Measurements from ENCODE around the gene CELA3B. TPM values are rescaled to one million over a fixed set of nuclear protein-coding genes. Genes with fewer than 3 reads are reported as not detected.
A peak's percentile ranks its signal among the peaks of the same experiment; 100 is the strongest.

CELA3B gene
- total and polyA plus RNA-seq, 2 of the 13 experiments (the other 11 are each of a cell fraction or from before 2014, with no cell fraction given), result 0.34 TPM; not detected in 1

DNA sequence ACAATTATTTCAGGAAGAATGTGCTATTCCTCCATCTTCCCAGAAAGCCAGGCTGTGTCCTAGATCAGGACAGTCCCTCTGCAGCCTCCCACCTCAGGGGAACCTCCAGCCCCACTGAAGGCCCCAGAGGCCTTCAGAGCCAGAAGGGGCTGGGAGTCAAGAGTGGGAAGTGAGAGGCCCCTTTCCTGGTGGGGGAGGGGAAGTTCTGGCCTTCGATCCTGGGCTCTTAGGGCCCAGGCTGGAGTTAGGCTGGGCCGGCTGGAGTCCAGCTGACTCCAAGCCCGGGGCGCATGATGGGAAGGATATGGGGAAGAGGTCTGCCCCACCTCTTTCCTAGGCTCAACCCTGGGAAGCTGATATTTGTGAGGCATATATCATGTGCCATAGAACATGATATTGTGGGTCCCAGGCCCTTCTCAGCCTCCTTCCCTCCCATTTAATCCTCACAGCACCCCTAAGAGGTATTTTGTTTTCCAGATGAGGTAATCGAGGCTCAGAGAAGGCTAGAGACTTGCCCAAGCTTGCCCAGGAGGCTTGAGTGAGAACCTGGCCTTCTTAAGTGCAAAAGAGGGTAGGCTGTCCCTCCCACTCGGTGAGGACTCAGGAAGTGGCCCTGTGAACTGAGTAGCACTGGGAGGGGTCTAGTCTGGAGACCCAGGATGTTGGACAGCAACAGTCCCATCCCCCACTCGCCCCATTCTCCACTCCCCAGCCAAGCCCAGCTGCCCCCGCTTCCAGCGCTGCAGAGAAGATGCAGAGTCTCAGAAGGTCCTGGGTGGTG, 21.1 kb upstream of the CELA3B start:
- DNase-seq (ENCODE audit: low spot score) (no peak), FAIRE-seq (no peak), ATAC-seq (peak; percentile 34)
- H3K4me1 ChIP-seq (ENCODE audit: insufficient read depth, low read length), result peaks cover 46% of the 10 kb centered on the region
- in situ Hi-C loops (cut with HindIII; ENCODE audit: extremely low pct_ligation_motif_present, low pct_unique_long_range_greater_than_20kb) (loop anchor here (5.0 kb wide), 1 partner anchor 43 kb away; no protein-coding TSS in a partner anchor), intact Hi-C loops (cut with micrococcal nuclease; ENCODE audit: unreplicated experiment) (no loop called here)
- H3K9me3 ChIP-seq (ENCODE audit: low read length), result no peaks in the 10 kb centered on the region
- H2AFZ ChIP-seq (ENCODE audit: low read length), result no peak overlapping the region
- H3K36me3 ChIP-seq (replicated peaks in 1 of 2; ENCODE audit: control insufficient read depth in 1 of 2, insufficient read depth in 2 of 2, low read length in 2 of 2), result no peaks in the 10 kb centered on the region
- H3K79me2 ChIP-seq (ENCODE audit: insufficient read depth, low read length), result no peaks in the 10 kb centered on the region
- peak overlapping the region; percentile 85 for H3K4me2 ChIP-seq (ENCODE audit: low read depth, low read length)
- POLR2A ChIA-PET, result interaction anchor here (0.6 to 1.2 kb wide), 3 partner anchors 34 to 286 kb away, joined by 3 to 6 read pairs (median 3); no protein-coding TSS in a partner anchor
- peaks cover 2 to 28% of the 10 kb centered on the region in 2 experiments; a peak in 4 of 5 replicates for H3K27me3 ChIP-seq (ENCODE audit: control insufficient read depth in 1 of 2, insufficient read depth in 2 of 2, low read length in 2 of 2)
- no peaks in the 10 kb centered on the region for H4K20me1 ChIP-seq (ENCODE audit: insufficient read depth, low read length)
- CTCF ChIA-PET (ENCODE audit: low intra/inter-chr PET ratio, low total read pairs), result no interaction called here
- H3K4me3 ChIP-seq (replicated peaks in 1 of 3; ENCODE audit: insufficient read depth in 1 of 3, low read depth in 2 of 3, low read length in 3 of 3), result peak overlapping the region in 1 of 3 experiments; percentile 51; a peak in 1 of 6 replicates
- 5% methylated on average over 4 of the region's 9 CpGs for WGBS (ENCODE audit: low lambda C conversion rate)
- H3K27ac ChIP-seq (ENCODE audit: extremely low read length, insufficient read depth, low read length), result no peak overlapping the region
- no TSS peak for BruUV-seq (replicated peaks)
- no peak overlapping the region for H3K9ac ChIP-seq (ENCODE audit: insufficient read depth, low read depth, low read length)
- TF ChIP-seq ELF1 (CRISPR knock-in tag; IDR thresholded peaks at IDR 0.05) (no peak), ZFY (CRISPR knock-in tag; IDR thresholded peaks at IDR 0.05) (peak; percentile 40; the same call in 1 of the 2 replicates), ZFX (CRISPR knock-in tag; IDR thresholded peaks at IDR 0.05; ENCODE audit: low read depth) (peak; percentile 69), ZNF687 (CRISPR knock-in tag; IDR thresholded peaks at IDR 0.05) (peak; percentile 61), MBNL3 (CRISPR knock-in tag; conservative IDR thresholded peaks at IDR 0.05) (no peak), PAXIP1 (CRISPR knock-in tag; conservative IDR thresholded peaks at IDR 0.05) (peak; percentile 38; the same call in 1 of the 2 replicates), ETV5 (CRISPR knock-in tag; IDR thresholded peaks at IDR 0.05; ENCODE audit: borderline replicate concordance) (0 out of 2 replicates have a peak, but pooled peaks have one; percentile 20), TFDP2 (CRISPR knock-in tag; IDR thresholded peaks at IDR 0.05) (no peak), ZNF768 (CRISPR knock-in tag; IDR thresholded peaks at IDR 0.05) (peak; percentile 55), ZNF331 (CRISPR knock-in tag; IDR thresholded peaks at IDR 0.05) (peak; percentile 15; the same call in 1 of the 2 replicates), PCBP2 (optimal IDR thresholded peaks at IDR 0.05; ENCODE audit: low read depth, low read length, poor library complexity, severe bottlenecking) (no peak), SAP130 (CRISPR knock-in tag; IDR thresholded peaks at IDR 0.05; ENCODE audit: low read depth) (0 out of 2 replicates have a peak, but pooled peaks have one; percentile 22)
- TF ChIP-seq, protein P1, sequence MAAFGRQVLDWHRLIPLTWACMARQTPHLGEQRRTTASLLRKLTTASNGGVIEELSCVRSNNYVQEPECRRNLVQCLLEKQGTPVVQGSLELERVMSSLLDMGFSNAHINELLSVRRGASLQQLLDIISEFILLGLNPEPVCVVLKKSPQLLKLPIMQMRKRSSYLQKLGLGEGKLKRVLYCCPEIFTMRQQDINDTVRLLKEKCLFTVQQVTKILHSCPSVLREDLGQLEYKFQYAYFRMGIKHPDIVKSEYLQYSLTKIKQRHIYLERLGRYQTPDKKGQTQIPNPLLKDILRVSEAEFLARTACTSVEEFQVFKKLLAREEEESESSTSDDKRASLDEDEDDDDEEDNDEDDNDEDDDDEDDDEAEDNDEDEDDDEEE (CRISPR knock-in tag; IDR thresholded peaks at IDR 0.05), result no peak

All from HepG2 (cell line).